COLO668 (cell line): Measurements from ENCODE around the gene KCNMB4.
"Not testable (repeated sequence)": the region's sequence is repeated elsewhere in the genome, so short reads cannot be mapped to it uniquely, and the experiment has no call there.

ENCODE experiments used
- DNase-seq: peaks from one replicate; lab custom pipeline; 2025; ENCODE audit not compliant: unreplicated experiment; lab: John Stamatoyannopoulos, UW

KCNMB4 gene

DNA sequence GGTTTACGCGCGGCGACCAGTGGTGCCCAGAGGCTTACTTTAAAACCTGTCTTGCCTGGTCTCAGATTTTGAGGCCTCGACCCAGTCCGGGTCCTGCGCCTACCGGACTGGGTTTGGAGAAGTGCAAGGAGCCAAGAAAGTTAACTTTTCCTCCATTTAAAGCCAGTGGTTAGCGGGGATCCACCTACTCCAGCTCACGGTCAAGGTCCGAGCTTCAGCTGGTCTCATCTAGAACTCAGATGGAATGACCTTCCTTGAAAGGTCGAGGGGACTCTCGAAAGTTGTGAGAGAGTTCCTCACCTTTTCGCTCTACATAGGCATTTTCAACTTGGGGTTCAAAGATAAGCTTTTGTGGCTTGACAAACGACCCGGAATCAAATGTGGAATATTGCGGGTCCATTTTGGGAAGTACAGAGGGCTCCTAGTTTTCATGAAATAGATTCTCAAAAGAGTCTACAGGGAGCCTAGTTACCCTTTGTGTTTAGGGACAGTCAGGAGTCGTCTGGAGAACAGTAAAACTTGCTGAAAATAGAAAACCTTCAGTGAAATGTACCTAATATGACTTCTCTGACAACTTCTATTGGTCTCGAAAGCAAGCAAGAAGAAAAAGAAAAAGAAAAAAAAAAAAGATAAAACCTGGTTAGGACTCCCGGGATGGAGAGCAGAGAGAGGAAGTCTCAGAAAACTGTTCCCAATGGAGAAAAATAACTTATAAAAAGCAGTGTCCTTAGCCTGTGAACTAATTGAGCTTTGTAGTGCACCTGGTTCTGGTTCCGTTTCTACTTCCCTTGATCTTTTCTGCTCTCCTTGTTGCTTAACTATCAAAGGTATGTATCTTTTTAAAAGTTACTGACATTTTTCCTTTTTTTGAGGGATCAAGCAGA, 1.4 kb downstream of the KCNMB4 start:
- no peak for DNase-seq

DNA sequence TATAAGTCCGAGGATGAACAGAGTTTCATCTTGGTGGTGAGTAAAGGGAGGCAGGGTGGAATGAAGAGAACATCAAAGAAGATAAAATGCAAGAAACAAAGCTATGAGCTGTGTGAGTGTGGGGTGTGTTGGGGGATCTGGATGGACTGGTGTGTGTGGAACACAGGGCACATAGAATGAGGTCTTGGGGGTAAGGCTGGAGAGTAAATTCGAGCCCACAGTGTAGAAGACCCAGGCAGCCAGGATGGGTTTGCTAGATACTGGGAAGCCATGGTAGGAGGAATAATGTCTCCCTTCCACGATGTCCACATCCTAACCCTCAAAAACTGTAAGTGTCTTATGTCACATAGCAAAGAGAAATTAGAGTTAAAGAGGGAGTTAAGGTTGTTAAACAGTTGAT, 6.8 kb downstream of the KCNMB4 start:
- no peak for DNase-seq

DNA sequence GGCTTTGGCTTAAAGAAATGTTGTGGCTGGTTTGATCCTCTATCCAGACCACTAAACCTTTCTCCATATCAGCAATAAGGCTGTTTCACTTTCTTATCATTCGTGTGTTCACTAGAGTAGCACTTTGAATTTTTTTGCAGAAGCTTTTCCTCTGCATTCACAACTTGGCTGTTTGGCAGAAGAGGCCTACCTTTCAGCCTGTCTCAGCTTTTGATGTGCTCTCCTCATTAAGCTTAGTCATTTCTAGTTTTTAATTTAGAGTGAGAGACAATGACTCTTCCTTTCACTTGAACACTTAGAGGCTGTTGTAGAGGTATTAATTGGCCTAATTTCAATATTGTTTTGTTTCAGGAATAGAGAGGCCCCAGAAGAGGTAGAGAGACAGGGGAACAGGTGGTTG, 13.8 kb downstream of the KCNMB4 start:
- no peak for DNase-seq

DNA sequence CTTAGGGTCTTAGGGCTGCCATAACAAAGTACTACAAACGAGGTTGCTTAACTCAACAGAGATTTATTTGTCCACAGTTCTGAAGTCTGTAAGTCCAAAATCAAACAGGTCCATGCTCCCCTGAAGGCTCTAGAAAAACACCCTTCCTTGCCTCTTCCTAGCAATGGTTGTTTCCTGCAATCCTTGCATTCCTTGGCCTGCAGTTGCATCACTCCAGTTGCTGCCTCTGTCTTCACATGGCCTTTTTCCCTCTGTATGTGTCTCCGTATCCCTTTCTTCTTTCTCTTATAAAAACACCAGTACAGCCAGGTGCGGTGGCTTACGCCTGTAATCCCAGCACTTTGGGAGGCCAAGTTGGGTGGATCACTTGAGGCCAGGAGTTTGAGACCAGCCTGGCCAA, 17.4 kb downstream of the KCNMB4 start:
- no peak for DNase-seq

DNA sequence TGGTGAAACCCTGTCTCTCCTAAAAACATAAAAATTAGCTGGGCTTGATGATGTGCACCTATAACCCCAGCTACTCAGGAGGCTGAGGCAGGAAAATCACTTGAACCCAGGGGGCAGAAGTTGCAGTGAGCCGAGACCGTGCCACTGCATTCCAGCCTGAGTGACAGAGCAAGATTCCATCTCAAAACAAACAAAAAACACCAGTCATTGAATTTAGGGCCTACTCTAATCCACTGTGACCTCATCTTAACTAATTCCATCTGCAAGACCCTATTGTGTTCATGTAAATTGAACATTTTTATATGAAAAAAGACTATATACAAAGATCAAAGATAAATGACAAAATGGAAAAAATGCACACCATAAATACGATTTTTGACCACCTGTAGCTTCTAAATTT, 17.8 kb downstream of the KCNMB4 start:
- DNase-seq, result no peak

DNA sequence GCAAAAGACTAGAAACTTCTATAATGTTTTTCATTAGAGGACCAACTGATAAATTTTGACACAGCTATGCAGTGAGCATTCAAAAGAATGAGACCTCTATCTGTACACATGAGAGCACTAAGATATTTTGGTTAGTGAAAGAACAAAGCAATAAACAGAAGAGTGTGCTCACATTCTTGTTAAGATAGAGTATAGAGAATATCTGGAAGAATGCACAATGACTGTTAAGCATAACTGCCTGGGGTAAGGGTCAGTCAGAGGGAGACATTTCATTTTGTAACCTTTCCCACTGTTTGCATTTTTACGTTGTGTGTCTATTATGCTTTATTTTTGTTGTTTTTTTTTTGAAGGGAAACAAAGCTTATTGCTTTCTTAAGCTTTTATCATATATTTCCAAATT, 20.7 kb downstream of the KCNMB4 start:
- DNase-seq, result no peak

DNA sequence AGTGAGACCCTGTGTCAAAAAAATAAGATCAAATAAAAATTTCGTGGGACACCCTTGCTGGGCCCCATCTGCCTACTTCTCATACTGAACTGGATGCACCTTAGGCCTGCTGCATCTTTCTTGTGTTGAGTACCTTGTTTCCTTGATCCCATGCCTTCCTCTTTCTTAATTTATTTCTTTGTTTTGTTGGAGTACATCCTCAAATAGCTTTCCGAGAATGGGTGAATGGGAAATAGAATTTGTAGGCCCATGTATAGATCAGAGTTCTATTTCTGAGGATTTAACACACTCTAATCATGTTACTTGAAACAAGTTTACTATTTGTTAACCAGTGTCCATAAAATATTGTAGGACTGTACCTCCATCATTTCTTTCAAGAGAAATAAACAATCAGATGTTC, 23.6 kb downstream of the KCNMB4 start:
- DNase-seq, result no peak

DNA sequence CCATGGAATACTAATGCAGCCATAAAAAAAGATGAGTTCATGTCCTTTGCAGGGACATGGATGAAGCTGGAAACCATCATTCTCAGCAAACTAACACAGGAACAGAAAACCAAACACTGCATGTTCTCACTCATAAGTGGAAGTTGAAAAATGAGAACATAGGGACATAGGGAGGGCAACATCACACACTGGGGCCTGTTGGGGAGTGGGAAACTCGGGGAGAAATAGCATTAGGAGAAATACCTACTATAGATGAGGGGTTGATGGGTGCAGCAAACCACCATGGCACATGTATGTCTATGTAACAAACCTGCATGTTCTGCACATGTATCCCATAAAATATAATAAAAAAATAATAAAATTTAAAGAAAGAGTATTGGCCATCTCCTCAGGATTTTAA, 26.5 kb downstream of the KCNMB4 start:
- DNase-seq, result not testable (repeated sequence)

DNA sequence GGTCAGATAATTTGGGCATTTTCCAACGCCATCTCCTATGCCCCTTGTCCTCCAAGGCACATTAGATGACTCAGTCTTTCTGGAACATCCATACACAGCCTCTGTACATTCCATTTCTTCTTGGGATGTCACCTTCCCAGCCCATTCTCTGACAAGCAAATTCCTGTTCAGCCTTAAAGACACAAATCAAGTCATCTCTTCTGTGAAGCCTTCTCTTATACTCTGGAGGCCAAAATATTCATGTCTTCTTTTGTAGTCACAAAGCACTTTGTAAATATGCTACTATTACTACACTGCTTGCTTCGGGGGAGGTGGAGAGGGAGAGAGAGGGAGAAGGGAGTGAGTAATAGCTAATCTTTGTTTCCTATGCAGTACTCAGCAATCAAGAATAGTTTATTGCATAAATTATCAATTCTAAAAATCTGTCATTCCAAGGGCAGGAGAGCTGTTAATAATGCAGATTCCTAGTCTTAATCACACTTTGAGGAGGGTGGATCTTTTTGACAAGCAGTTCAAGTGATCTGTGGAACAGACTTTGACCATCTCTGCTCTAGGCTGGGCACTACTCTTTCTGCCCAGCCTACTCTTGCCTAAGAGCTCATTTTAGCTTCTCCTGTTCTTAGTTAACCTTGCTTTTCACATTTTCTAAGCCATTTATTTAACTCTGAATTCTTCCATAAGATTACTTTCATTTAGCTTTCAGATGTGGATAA, 27.9 kb downstream of the KCNMB4 start:
- no peak for DNase-seq

DNA sequence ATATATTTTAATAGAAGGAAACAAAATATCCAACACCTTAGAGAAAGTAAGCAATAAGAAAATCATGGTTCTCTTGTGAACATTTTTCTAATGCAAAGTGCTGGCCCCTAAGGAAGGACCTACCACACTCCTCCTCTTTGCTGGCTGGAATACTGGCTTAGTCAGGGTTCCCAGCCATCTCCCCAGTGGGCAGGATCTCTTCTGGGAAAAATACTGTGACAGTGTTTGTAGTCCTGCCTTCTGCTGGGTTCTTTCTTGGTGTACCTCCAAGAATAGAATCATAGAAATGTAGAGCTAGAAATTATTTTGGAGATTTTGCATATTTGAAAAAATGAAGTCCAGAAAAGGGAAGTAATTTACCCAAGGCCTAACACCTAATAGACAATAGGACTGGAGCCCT, 31.9 kb downstream of the KCNMB4 start:
- no peak for DNase-seq

DNA sequence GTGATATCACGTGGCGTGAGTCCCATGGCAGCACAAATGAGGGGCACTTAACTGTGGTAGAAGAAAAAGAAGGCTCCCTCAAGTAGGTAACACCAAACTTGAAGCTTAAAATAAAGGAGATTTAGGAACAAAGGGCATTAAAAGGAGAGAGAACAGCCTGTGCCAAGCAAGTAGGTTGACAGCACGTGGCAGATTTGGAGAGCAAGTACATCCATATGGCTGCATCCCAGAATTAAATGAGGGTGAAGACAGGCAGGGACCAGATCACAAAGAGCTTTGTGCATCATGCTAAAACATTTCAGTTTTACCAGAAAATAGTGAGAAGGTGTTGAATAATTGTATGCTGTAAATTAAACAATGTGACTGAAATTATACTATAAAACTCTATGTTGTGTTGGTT, 32.8 kb downstream of the KCNMB4 start:
- no peak for DNase-seq

DNA sequence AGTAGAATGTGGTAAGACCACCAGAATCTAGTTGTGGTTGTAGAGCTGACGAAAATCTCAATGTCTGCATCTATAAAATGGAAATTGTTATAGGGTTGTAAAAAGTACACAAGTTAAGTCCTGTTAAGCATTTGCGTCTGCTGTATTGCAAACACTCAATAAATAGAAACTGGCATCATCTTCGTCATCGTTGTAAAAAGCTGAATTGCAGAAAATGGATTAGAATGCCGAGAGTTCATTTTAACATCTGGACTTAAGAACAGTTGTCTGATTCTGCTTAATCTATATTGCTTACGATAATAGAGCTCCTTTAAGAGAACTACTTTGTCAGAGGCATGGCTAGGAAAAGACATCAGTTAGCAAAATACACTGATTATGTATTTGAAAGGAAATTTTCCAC, 33.2 kb downstream of the KCNMB4 start:
- DNase-seq, result no peak

DNA sequence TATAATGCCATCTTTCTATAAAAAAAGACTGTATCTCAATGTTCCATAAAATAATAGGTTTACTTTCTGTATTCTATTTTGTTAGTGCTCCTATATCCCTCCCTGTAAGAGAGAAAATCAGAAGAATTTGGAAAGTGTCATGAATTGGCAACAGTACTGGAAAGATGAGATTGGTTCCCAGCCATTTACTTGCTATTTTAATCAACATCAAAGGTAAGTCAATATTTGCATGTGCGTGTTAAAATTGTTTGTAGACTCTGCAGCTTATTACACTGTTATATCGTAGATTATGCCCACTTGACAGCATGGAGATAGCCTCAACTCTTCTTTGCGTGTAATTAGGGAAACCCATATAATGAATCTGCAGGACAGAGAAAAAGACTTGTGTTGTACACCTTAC, 34.0 kb downstream of the KCNMB4 start:
- no peak for DNase-seq

DNA sequence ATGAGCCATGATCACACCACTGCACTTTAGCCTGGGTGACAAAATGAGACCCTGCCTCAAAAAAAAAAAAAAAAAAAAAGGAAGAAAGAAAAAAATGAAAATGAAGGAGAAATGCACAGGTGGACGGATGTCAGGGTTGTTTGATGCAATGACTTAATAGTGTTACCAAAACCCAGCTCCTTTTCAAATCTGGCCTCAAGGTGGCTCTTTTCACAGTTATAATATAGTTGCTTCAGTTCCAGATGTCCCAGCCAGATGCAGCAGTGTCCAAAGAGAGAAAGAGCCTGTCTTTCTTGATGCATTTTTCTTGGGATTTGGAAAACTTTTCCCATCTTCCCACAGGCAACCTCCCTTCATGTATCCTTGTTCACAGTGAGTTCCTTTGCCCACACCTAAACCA, 36.5 kb downstream of the KCNMB4 start:
- DNase-seq, result no peak

DNA sequence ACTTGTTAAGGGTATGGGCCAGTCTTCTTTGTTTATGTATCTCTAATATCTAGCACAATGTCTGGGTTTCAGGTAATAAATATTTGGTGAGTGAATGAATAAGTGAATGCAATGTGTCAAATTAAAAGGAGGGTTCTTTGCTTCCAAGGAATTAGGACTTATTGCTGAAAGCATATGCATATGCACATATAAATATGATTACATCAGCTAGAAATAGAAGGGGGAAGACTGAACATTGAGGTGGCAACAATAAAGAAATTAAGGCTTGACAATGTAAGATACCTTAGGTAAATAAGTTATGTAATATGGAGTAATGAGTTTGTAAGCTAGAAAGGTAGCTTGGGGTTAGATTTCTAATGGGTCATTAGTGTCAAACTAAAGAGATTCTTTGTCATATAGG, 37.7 kb downstream of the KCNMB4 start:
- DNase-seq, result no peak

DNA sequence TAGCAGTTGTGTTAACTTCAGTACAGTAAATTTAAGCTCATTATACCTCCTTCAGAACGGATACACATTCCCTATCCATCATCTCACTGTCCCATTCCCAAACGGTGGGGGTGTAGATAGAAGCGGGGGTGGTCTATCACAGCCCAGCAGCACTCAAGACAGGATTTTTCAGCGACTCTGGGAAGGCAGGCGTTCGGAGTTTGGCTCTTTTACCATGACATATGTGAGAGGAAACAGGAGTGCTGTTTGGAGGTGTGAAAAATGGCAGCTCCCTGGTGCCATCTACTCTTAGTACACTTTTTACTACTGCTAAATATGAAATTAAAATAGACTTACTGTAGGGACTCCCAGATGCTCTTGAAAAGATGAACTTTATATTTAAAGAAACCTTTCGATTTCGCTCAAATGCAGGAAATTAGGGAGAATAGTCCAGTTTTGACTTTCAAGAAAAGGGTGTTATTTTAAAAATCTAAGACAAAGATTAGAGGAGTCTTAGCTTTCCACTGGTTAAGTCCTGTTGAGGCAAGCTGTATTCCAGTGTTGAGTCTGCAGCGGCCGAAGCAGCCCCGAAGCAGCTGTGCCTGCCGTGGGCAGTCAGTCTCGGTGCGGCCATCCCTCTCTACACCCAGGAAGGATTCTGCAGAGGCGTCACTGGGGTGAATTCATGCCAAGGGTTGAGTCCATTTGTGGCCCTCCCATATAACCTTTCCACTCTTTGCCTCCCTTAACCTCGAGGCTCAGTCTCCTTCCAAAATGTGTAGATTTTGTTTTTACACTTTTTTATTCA, 42.1 kb downstream of the KCNMB4 start:
- no peak for DNase-seq

DNA sequence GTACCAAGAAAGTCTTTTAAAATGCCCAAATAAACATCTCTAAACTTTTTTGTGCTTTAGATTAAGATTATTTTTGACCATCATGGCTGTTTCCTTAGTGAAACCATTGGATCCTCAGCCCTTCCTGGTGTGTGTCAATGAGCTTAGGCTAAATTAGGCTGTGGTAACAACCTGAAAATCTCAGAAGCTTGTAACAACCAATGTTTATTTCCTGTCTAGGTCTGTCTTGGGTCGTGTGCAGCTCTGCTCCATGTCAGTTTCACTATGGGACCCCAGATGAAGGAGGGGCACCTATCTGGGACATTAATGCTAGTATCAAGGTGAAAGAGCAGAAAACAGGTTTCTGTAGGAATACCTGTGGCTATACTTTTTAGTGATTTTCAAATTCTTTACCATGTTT, 49.9 kb downstream of the KCNMB4 start:
- DNase-seq, result no peak

DNA sequence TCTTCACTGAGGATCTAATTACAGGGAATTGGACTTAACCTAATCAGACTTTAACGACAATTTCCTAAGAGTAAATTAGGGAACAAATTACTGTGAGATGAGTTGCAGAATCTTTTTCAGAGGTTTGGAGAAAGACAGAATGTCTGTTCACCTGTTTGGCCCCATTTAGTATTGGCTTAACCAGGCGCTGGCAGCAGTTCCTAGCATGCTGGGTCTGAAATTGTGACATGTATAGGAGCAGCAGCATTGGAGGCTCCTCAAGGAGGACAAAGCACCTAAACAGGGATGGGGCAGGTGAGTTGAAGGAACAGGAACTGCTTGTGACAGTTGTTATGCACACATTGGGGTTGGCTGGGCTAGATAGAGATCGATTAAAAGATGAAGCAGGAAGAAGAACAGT, 51.0 kb downstream of the KCNMB4 start:
- DNase-seq, result no peak

DNA sequence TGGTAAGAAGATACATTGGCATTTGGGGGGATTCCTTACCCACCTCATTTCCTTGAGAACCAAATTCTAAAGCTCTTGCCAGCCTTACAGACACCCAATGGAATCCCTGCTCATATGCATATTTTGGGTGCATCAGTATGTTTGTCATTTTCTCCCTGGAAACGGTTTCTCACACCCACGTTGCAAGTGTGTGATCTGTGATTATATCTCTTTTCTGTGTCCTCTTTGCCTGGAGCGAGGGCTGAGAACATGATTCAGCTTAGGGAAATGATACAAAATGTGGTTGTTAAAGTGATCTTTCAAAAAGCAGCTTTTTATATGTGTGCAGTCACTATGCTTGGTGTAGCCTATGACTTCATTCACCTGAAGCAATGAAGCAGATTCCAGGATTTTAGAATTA, 52.0 kb downstream of the KCNMB4 start:
- DNase-seq, result no peak

DNA sequence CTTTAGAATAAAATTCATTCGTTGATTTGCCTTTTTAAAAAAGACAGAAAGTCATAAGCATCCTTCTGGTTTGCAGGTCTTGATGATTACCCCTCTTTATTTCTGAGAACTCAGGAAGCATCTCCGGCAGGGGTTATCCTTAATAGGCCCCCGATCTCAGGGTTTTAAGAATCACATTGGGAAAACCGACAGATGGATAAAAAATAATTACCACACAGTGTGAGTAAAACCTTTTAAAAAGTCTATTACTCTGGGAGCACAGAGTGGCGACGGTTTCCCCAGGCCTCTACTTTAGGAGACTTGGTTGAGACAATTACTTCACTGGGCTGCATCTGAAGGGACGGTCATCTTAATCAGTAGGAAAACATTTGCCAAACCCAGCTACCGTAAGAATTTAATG, 56.5 kb downstream of the KCNMB4 start:
- no peak for DNase-seq

DNA sequence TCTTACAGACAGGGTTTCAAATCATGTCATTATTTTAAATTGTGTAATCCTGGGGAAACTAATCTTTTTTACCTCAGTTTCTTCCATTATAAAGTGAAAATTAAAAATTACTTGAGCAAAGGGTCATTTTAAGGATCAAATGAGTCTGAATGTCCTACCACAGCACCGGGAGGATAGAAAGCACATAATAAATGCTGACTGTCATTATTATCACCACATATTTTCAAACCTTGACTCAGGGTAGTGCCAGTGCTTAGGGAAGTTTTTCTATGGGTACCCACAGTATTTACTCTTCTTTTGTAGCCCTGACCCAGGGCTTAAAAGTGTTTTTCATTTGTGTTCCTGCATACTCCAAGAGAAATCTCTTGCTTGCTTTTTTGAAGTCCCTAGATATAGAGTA, 60.5 kb downstream of the KCNMB4 start:
- DNase-seq, result no peak

DNA sequence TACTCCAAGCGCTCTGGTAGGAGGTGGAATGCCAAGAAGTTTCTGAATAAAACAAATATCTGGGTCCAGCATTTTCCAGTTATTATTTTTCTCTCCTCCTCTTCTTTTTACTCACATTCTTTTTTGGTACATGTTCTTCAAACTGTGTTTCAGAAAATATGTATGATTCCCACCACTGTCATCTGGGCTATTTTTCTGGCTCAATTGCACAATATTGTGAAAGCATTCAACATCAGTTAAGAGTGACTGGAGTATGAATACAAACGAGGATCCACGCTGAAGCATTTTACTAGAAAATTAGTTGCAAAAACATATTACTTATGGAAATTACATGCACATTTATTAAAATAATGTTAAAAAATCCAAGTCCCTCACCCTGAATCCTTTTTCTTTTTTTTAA, 61.5 kb downstream of the KCNMB4 start:
- DNase-seq, result no peak
